ENCODE data around the gene CTTNBP2. TPM values are rescaled to one million over a fixed set of nuclear protein-coding genes. Genes with fewer than 3 reads are reported as not detected.

Gene CTTNBP2
- total RNA-seq, 1 donor from 2014 or later, result 2.9 TPM

GRCh38 chr7:117827862-117828261 is 45.4 kb downstream of the CTTNBP2 start:
- Mint-ChIP-seq H3K27me3 (ENCODE audit: low read depth) (no peaks in the 10 kb centered on the region), H3K9me3 (ENCODE audit: low read depth) (no peaks in the 10 kb centered on the region), H3K27ac (ENCODE audit: unreplicated experiment) (peak overlapping the region; percentile 87), H3K4me1 (ENCODE audit: low read depth) (peaks cover 43% of the 10 kb centered on the region), H3K36me3 (ENCODE audit: low read depth) (no peaks in the 10 kb centered on the region), H3K4me3 (ENCODE audit: unreplicated experiment) (no peak overlapping the region)
- TF ChIP-seq CTCF (IDR thresholded peaks at IDR 0.05), result no peak
- DNase-seq (ENCODE audit: low spot score), result no peak

- H3K27ac Mint-ChIP-seq (ENCODE audit: unreplicated experiment), result no peak overlapping the region
- TF ChIP-seq CTCF (IDR thresholded peaks at IDR 0.05), result no peak
- H3K36me3 Mint-ChIP-seq (ENCODE audit: low read depth), result no peaks in the 10 kb centered on the region
- no peak for DNase-seq (ENCODE audit: low spot score)
- no peaks in the 10 kb centered on the region for H3K27me3 Mint-ChIP-seq (ENCODE audit: low read depth)
- no peak overlapping the region for H3K4me3 Mint-ChIP-seq (ENCODE audit: unreplicated experiment)
- H3K4me1 Mint-ChIP-seq (ENCODE audit: low read depth), result peaks cover 34% of the 10 kb centered on the region
- H3K9me3 Mint-ChIP-seq (ENCODE audit: low read depth), result no peaks in the 10 kb centered on the region
Measured at GRCh38 chr7:117825132-117825531, 48.1 kb downstream of the CTTNBP2 start.

- H3K36me3 Mint-ChIP-seq (ENCODE audit: low read depth), result no peaks in the 10 kb centered on the region
- H3K4me3 Mint-ChIP-seq (ENCODE audit: unreplicated experiment), result no peak overlapping the region
- DNase-seq (ENCODE audit: low spot score), result no peak
- no peaks in the 10 kb centered on the region for H3K27me3 Mint-ChIP-seq (ENCODE audit: low read depth)
- no peak overlapping the region for H3K27ac Mint-ChIP-seq (ENCODE audit: unreplicated experiment)
- H3K4me1 Mint-ChIP-seq (ENCODE audit: low read depth), result peaks cover 30% of the 10 kb centered on the region
- no peak for TF ChIP-seq CTCF (IDR thresholded peaks at IDR 0.05)
- H3K9me3 Mint-ChIP-seq (ENCODE audit: low read depth), result no peaks in the 10 kb centered on the region
Measured at GRCh38 chr7:117824592-117824991, 48.6 kb downstream of the CTTNBP2 start.

GRCh38 chr7:117819558-117819957 is 53.7 kb downstream of the CTTNBP2 start:
- Mint-ChIP-seq H3K27me3 (ENCODE audit: low read depth) (no peaks in the 10 kb centered on the region), H3K9me3 (ENCODE audit: low read depth) (no peaks in the 10 kb centered on the region), H3K4me1 (ENCODE audit: low read depth) (peaks cover 25% of the 10 kb centered on the region), H3K4me3 (ENCODE audit: unreplicated experiment) (no peak overlapping the region), H3K36me3 (ENCODE audit: low read depth) (no peaks in the 10 kb centered on the region), H3K27ac (ENCODE audit: unreplicated experiment) (no peak overlapping the region)
- no peak for DNase-seq (ENCODE audit: low spot score)
- no peak for TF ChIP-seq CTCF (IDR thresholded peaks at IDR 0.05)

GRCh38 chr7:117818232-117818631 is 55.0 kb downstream of the CTTNBP2 start:
- Mint-ChIP-seq H3K9me3 (ENCODE audit: low read depth) (no peaks in the 10 kb centered on the region), H3K27me3 (ENCODE audit: low read depth) (no peaks in the 10 kb centered on the region), H3K4me3 (ENCODE audit: unreplicated experiment) (no peak overlapping the region), H3K36me3 (ENCODE audit: low read depth) (no peaks in the 10 kb centered on the region), H3K27ac (ENCODE audit: unreplicated experiment) (peak overlapping the region; percentile 65), H3K4me1 (ENCODE audit: low read depth) (peaks cover 25% of the 10 kb centered on the region)
- DNase-seq (ENCODE audit: low spot score), result no peak
- TF ChIP-seq CTCF (IDR thresholded peaks at IDR 0.05), result no peak
